H1 (cell line): ENCODE data around the gene ELAVL1. TPM values are rescaled to one million over a fixed set of nuclear protein-coding genes. Genes with fewer than 3 reads are reported as not detected.

Experiments
- CTCF ChIA-PET: fragments of 300-600 bp; sonication (Branson Sonifier 250); formaldehyde crosslinking; loops from one replicate; lab custom pipeline; 2021; ENCODE audit not compliant: partially characterized antibody; lab: Charles Lee
- POLR2A ChIA-PET: fragments of 300-600 bp; sonication (Branson Sonifier 250); formaldehyde crosslinking; loops from one replicate; lab custom pipeline; 2021; ENCODE audit warnings: inconsistent platforms; ENCODE audit not compliant: partially characterized antibody; lab: Charles Lee
- DNase-seq, 2 experiments: peaks; one replicate each; pipeline versions ENCODE4 v3.0.0 to v3.0.0-alpha.2; 2010 to 2022; ENCODE audit warnings: low spot score in 2 of 2, low read depth in 1 of 2, mixed read lengths in 1 of 2
- FAIRE-seq: peaks from 2 replicates; lab custom pipeline; 2011; peaks lifted over from hg19 to GRCh38; lab: Jason Lieb, UNC
- H2AFZ ChIP-seq: 2 replicates; pipeline ENCODE4 v1.8.1; 2012; ENCODE audit warnings: low read length, inconsistent platforms
- H2AK5ac ChIP-seq: 2 replicates; pipeline ENCODE4 v1.6.1; 2013; ENCODE audit warnings: low read depth, low read length
- H2BK120ac ChIP-seq: replicated peaks from 2 replicates; pipeline ENCODE3; 2013; ENCODE audit warnings: low read depth, low read length, inconsistent platforms
- H2BK12ac ChIP-seq: 2 replicates; pipeline ENCODE4 v1.6.1; 2013; ENCODE audit warnings: low read depth, low read length
- H2BK15ac ChIP-seq: 2 replicates; pipeline ENCODE4 v1.6.1; 2013; ENCODE audit warnings: low read length
- H2BK20ac ChIP-seq: 2 replicates; pipeline ENCODE4 v1.6.1; 2013; ENCODE audit warnings: low read length
- H2BK5ac ChIP-seq: 2 replicates; pipeline ENCODE4 v1.6.1; 2013; ENCODE audit warnings: low read depth, low read length
- H3K14ac ChIP-seq: 2 replicates; pipeline ENCODE4 v1.6.1; 2013; ENCODE audit warnings: inconsistent platforms; ENCODE audit not compliant: insufficient read length
- H3K18ac ChIP-seq: 2 replicates; pipeline ENCODE4 v1.6.1; 2013; ENCODE audit warnings: low read length; ENCODE audit errors: extremely low read depth
- H3K23ac ChIP-seq: 2 replicates; pipeline ENCODE4 v1.6.1; 2013; ENCODE audit warnings: inconsistent platforms; ENCODE audit not compliant: insufficient read length
- H3K23me2 ChIP-seq: 2 replicates; pipeline ENCODE4 v1.6.1; 2013; ENCODE audit warnings: low read depth, low read length
- H3K27ac ChIP-seq: 2 replicates; pipeline ENCODE4 v1.6.1; 2011; ENCODE audit warnings: low read depth, low read length, inconsistent platforms
- H3K27me3 ChIP-seq, 4 experiments: replicated peaks in 1 of 4; 1 replicate in 1 of 4; 2 replicates in 3 of 4; pipeline versions ENCODE4 v1.6.1 to v1.8.1; 2011 to 2013; ENCODE audit warnings: low read length in 3 of 4, mild to moderate bottlenecking in 3 of 4, inconsistent platforms in 2 of 4, mixed read lengths in 2 of 4, moderate library complexity in 1 of 4; ENCODE audit not compliant: control insufficient read depth in 3 of 4, insufficient read depth in 3 of 4; ENCODE audit errors: extremely low read depth in 1 of 4
- H3K36me3 ChIP-seq, 4 experiments: 2 replicates each; pipeline versions ENCODE4 v1.6.1 to v1.8.1; 2011 to 2013; ENCODE audit warnings: mild to moderate bottlenecking in 4 of 4, low read length in 3 of 4, moderate library complexity in 2 of 4, control low read depth in 1 of 4, inconsistent platforms in 1 of 4; ENCODE audit not compliant: insufficient read depth in 4 of 4, control insufficient read depth in 2 of 4
- H3K4ac ChIP-seq: replicated peaks from 2 replicates; pipeline ENCODE3; 2013; ENCODE audit warnings: low read length, low read depth, mixed read lengths, inconsistent platforms; ENCODE audit not compliant: insufficient read length
- H3K4me1 ChIP-seq, 4 experiments: replicated peaks in 1 of 4; 1 replicate in 1 of 4; 2 replicates in 3 of 4; pipeline versions ENCODE4 v1.6.1 to v1.8.1; 2011 to 2013; ENCODE audit warnings: low read length in 3 of 4, inconsistent platforms in 2 of 4, mixed read lengths in 1 of 4; ENCODE audit not compliant: insufficient read depth in 4 of 4, control insufficient read depth in 3 of 4
- H3K4me2 ChIP-seq, 2 experiments: 2 replicates each; pipeline versions ENCODE4 v1.6.1 to v1.8.1; 2011 to 2013; ENCODE audit warnings: low read depth in 2 of 2, low read length in 2 of 2, control low read depth in 1 of 2, inconsistent platforms in 1 of 2, mild to moderate bottlenecking in 1 of 2; ENCODE audit not compliant: insufficient read depth in 1 of 2
- H3K4me3 ChIP-seq, 4 experiments: fragments of 200-600, 300-600 bp in 1 of 4; sonication (generic), shearing (Covaris generic), sonication (Bioruptor Twin) in 1 of 4; 2 replicates each; pipeline versions ENCODE4 v1.5.1 to v1.8.1; 2011 to 2016; ENCODE audit warnings: low read length in 4 of 4, low read depth in 3 of 4, control low read depth in 2 of 4, inconsistent platforms in 2 of 4, mild to moderate bottlenecking in 2 of 4, mixed read lengths in 1 of 4, moderate library complexity in 1 of 4; ENCODE audit not compliant: insufficient read depth in 2 of 4; ENCODE audit errors: extremely low read depth in 1 of 4
- H3K56ac ChIP-seq: replicated peaks from 2 replicates; pipeline ENCODE3; 2013; ENCODE audit warnings: low read depth, mild to moderate bottlenecking, mixed read lengths, low read length, inconsistent platforms; ENCODE audit not compliant: insufficient read length
- H3K79me1 ChIP-seq: 2 replicates; pipeline ENCODE4 v1.6.1; 2013; ENCODE audit warnings: low read depth, low read length, control low read depth
- H3K79me2 ChIP-seq, 2 experiments: 2 replicates each; pipeline versions ENCODE4 v1.6.1 to v1.8.1; 2012 to 2013; ENCODE audit warnings: low read length in 2 of 2, mild to moderate bottlenecking in 2 of 2, inconsistent platforms in 1 of 2; ENCODE audit not compliant: insufficient read depth in 2 of 2, control insufficient read depth in 1 of 2
- H3K9ac ChIP-seq, 4 experiments: replicated peaks in 1 of 4; 1 replicate in 1 of 4; 2 replicates in 3 of 4; pipeline versions ENCODE4 v1.6.1 to v1.8.1; 2011 to 2013; ENCODE audit warnings: low read depth in 3 of 4, low read length in 3 of 4, control low read depth in 2 of 4, mild to moderate bottlenecking in 2 of 4, moderate library complexity in 2 of 4, inconsistent platforms in 1 of 4; ENCODE audit errors: extremely low read depth in 1 of 4
- H3K9me3 ChIP-seq, 2 experiments: 2 replicates each; pipeline versions ENCODE4 v1.6.1 to v1.8.1; 2012 to 2013; ENCODE audit warnings: mild to moderate bottlenecking in 2 of 2, moderate library complexity in 2 of 2, control low read depth in 1 of 2, inconsistent platforms in 1 of 2, low read depth in 1 of 2, low read length in 1 of 2, mixed read lengths in 1 of 2; ENCODE audit not compliant: insufficient read depth in 2 of 2
- H4K20me1 ChIP-seq, 2 experiments: replicated peaks in 1 of 2; 2 replicates each; pipeline versions ENCODE3 to v1.8.1; 2011 to 2013; ENCODE audit warnings: inconsistent platforms in 2 of 2, low read length in 2 of 2, mild to moderate bottlenecking in 1 of 2; ENCODE audit not compliant: insufficient read depth in 2 of 2, control insufficient read depth in 1 of 2
- H4K5ac ChIP-seq: 2 replicates; pipeline ENCODE4 v1.6.1; 2013; ENCODE audit warnings: low read length, low read depth, mixed read lengths, inconsistent platforms; ENCODE audit not compliant: insufficient read length
- H4K8ac ChIP-seq: 2 replicates; pipeline ENCODE4 v1.8.0; 2013; ENCODE audit warnings: mild to moderate bottlenecking, moderate library complexity, low read length, inconsistent platforms; ENCODE audit not compliant: insufficient read depth; ENCODE audit errors: extremely low read depth
- H4K91ac ChIP-seq: replicated peaks from 2 replicates; pipeline ENCODE3; 2013; ENCODE audit warnings: low read length, mixed read lengths, inconsistent platforms; ENCODE audit not compliant: insufficient read length
- BACH1 ChIP-seq: IDR thresholded peaks from 2 replicates; pipeline ENCODE4 v1.6.1; 2012; ENCODE audit warnings: low read length, improper control_type of control experiment
- GTF2F1 ChIP-seq: IDR thresholded peaks from 2 replicates; pipeline ENCODE4 v1.6.1; 2012; ENCODE audit warnings: low read depth, low read length, improper control_type of control experiment, borderline replicate concordance
- HDAC6 ChIP-seq: IDR thresholded peaks from one replicate; pipeline ENCODE4 v1.7.1; 2012; ENCODE audit warnings: low read depth, mild to moderate bottlenecking, inconsistent platforms, low read length, moderate library complexity
- POLR2AphosphoS5 ChIP-seq: IDR thresholded peaks from 2 replicates; pipeline ENCODE4 v1.6.1; 2011; ENCODE audit warnings: low read depth, low read length
- SIX5 ChIP-seq: IDR thresholded peaks from 2 replicates; pipeline ENCODE4 v1.6.1; 2011; ENCODE audit warnings: mild to moderate bottlenecking, low read depth, low read length
- WGBS, 2 experiments: shearing (Covaris generic) in 1 of 2; methylation state at CpG; one replicate each; pipeline versions ENCODE4 v1.1.6 to v1.1.7; 2013 to 2015; ENCODE audit warnings: low lambda C conversion rate in 2 of 2, mixed read lengths in 2 of 2, inconsistent platforms in 1 of 2, low coverage in 1 of 2, missing lambda C conversion rate in 1 of 2; ENCODE audit not compliant: insufficient replicate concordance in 2 of 2, insufficient coverage in 1 of 2, insufficient read length in 1 of 2; ENCODE audit errors: extremely low coverage in 1 of 2, missing lambda C conversion rate in 1 of 2; 5-methylcytosine and 5-hydroxymethylcytosine counted together
- polyA plus RNA-seq, 7 experiments: library from polyadenylated mRNA; depleted of rRNA in 3 of 7; stranded (reverse) in 5 of 7; unstranded in 2 of 7; fragments of >200 nt in 5 of 7; fragments of 200-250 nt in 2 of 7; gene quantifications; 1 replicate in 5 of 7; 2 replicates in 1 of 7; 4 replicates in 1 of 7; pipeline versions ENCODE4 v1.2.1 to v1.2.3, GENCODE V29; 2011 to 2013; ENCODE audit warnings: missing spikeins in 2 of 7, mixed read lengths in 2 of 7
- total RNA-seq: library from RNA; stranded (reverse); fragmentation: NEBNext Ultra II Directional; extraction: Animal tissue kit (Norgen Biotek cat#: 25700); gene quantifications from 2 replicates; pipeline ENCODE4 v1.2.1, GENCODE V29; 2021

The ELAVL1 gene
- total and polyA plus RNA-seq, 2 of the 8 experiments (the other 6 are each of a cell fraction or from before 2014, with no cell fraction given) = 56.7 to 163 TPM

- TF ChIP-seq POLR2AphosphoS5 (no peak), BACH1 (no peak), HDAC6 (no peak), GTF2F1 (no peak), SIX5 (no peak)
- no peak overlapping the region for H3K9ac ChIP-seq
- peaks cover 0 to 3% of the 10 kb centered on the region in 2 experiments; a peak in 1 of 4 replicates for H3K79me2 ChIP-seq
- H3K4me1 ChIP-seq = peaks cover 0 to 10% (median 9%) of the 10 kb centered on the region in 4 experiments; a peak in 6 of 7 replicates
- ChIA-PET CTCF (interaction anchor here (0.8 to 1.4 kb wide), 2 partner anchors 33 to 36 kb away, joined by 3 to 5 read pairs; no protein-coding TSS in a partner anchor), POLR2A (interaction anchor here (1.7 kb wide), 1 partner anchor 22 kb away, joined by 8 read pairs; the partner anchor contains the start of gene TIMM44)
- no peak overlapping the region for H2BK12ac ChIP-seq
- no peak overlapping the region for H2BK15ac ChIP-seq
- no peak overlapping the region for H3K4ac ChIP-seq
- DNase-seq = no peak
- H3K4me2 ChIP-seq = no peak overlapping the region
- no peak overlapping the region for H2BK5ac ChIP-seq
- H2BK20ac ChIP-seq = no peak overlapping the region
- no peak overlapping the region for H3K56ac ChIP-seq
- H2AK5ac ChIP-seq = no peak overlapping the region
- H2BK120ac ChIP-seq = no peak overlapping the region
- no peaks in the 10 kb centered on the region; the same call in none of the 2 replicates for H3K79me1 ChIP-seq
- peaks cover 5 to 16% of the 10 kb centered on the region in 2 experiments for H4K20me1 ChIP-seq
- H2AFZ ChIP-seq = no peak overlapping the region
- no peaks in the 10 kb centered on the region for H3K9me3 ChIP-seq
- no peak overlapping the region for H3K4me3 ChIP-seq
- H3K23me2 ChIP-seq = no peaks in the 10 kb centered on the region
- H3K27me3 ChIP-seq = no peaks in the 10 kb centered on the region
- WGBS, 2 experiments = 93% methylated on average over 9 of the region's 12 CpGs; no CpG with 5 or more reads in 1 of the 2 experiments
- H3K36me3 ChIP-seq = peaks cover 33 to 74% (median 62%) of the 10 kb centered on the region in 4 experiments
- no peak overlapping the region for H4K8ac ChIP-seq
- no peak overlapping the region for H3K27ac ChIP-seq
- no peak overlapping the region for H4K5ac ChIP-seq
- H4K91ac ChIP-seq = no peak overlapping the region
- FAIRE-seq = no peak
- H3K14ac ChIP-seq = no peak overlapping the region
- H3K23ac ChIP-seq = no peak overlapping the region
- H3K18ac ChIP-seq = no peak overlapping the region
Observed at GRCh38 chr19:7965259-7965841, 40.1 kb downstream of the ELAVL1 start.
